Loucy (cell line): ENCODE data around the gene CIDEB.

Experiments used
- CTCF ChIP-seq: fragments of 200-600 bp; sonication (generic); conservative IDR thresholded peaks from 2 replicates; pipeline ENCODE4 v1.5.1; 2014; ENCODE audit warnings: mild to moderate bottlenecking, antibody characterized with exemption, low read length
- EZH2phosphoT487 ChIP-seq: fragments of 200-600 bp; IDR thresholded peaks from 2 replicates; pipeline ENCODE4 v1.6.1; 2018; ENCODE audit warnings: antibody characterized with exemption, mild to moderate bottlenecking, moderate library complexity, borderline replicate concordance

DNA sequence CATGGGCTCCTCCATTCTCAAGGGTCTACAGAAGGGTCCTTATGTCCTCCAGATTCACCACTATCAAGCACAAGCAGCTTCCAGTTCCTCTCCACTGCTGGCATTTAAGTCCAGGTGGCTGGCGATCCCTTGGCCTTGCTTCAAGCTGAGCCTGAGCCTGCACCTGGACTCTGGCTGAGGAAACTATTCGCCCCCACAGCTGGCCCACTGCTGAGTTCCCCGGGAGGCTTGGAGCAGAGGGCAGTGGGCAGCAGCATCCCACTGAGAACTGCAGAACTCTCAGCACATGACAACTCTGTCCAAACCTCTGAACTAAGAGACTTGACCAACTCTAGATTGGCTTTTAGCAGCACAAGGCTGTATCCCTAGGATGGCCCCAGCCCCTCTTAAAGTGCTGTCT is 25.0 kb downstream of the CIDEB start:
- TF ChIP-seq CTCF (no peak), EZH2phosphoT487 (no peak)
